GM12892 (cell line): ENCODE results near the gene TMCC3.

Experiments
- DNase-seq: peaks from one replicate; pipeline ENCODE4 v3.0.0; 2011; ENCODE audit not compliant: insufficient read length
- FAIRE-seq: peaks from 2 replicates; lab custom pipeline; 2011; peaks lifted over from hg19 to GRCh38; lab: Jason Lieb, UNC
- POLR2A ChIP-seq: IDR thresholded peaks from 2 replicates; pipeline ENCODE4 v1.6.1; 2011; ENCODE audit warnings: low read depth, low read length, control low read depth
- POLR2AphosphoS5 ChIP-seq: IDR thresholded peaks from 2 replicates; pipeline ENCODE4 v1.6.1; 2011; ENCODE audit warnings: low read depth, low read length, control low read depth
- TAF1 ChIP-seq: IDR thresholded peaks from 2 replicates; pipeline ENCODE4 v1.6.1; 2011; ENCODE audit warnings: low read depth, mild to moderate bottlenecking, control low read depth, low read length, borderline replicate concordance

The TMCC3 gene

DNA sequence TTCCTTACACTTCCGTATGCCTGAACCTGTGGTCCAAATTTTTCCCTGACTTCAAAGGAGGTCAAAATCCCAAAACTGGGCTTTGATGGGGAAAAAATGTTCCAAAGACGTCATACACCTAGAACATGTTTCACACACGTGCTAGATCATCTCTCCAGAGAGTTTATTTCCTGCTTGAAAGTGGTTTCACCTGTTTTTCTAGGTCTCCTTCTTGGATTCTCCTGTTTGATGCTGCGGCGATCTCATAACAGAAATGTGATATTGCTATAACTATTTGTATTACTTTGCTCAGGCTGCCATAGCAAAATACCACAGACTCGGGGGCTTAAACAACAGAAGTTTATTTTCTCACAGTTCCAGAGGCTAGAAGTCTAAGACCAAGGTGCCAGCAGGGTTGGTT, 19.7 kb upstream of the TMCC3 start:
- DNase-seq: no peak
- FAIRE-seq: no peak
- TF ChIP-seq POLR2AphosphoS5: no peak
- no peak for TF ChIP-seq TAF1
- TF ChIP-seq POLR2A: no peak

DNA sequence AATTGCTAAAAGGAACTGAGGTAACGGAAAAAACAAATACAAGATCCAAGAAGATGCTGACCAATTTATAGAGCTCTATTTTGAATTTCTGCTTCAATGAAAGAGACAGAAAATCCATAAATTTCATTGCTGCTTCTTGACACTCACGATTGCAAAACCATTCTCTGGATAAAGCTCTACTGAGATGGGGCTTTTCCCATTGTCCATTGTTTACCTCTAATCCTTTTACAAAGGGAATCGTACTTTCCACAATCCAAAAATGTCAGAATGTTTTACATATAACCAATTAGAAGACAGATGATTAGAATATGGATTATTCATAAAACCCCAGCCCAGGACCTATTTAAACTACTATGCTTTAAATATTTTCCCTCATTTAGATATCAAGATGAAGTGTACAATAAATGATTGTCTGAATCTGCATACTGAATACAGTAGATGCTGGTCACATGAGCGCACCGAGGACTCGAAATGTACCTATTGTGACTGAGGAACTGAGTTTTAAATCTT, 16.7 kb upstream of the TMCC3 start:
- no peak for FAIRE-seq
- DNase-seq: no peak
- TF ChIP-seq POLR2A: no peak
- no peak for TF ChIP-seq POLR2AphosphoS5
- TF ChIP-seq TAF1: no peak

DNA sequence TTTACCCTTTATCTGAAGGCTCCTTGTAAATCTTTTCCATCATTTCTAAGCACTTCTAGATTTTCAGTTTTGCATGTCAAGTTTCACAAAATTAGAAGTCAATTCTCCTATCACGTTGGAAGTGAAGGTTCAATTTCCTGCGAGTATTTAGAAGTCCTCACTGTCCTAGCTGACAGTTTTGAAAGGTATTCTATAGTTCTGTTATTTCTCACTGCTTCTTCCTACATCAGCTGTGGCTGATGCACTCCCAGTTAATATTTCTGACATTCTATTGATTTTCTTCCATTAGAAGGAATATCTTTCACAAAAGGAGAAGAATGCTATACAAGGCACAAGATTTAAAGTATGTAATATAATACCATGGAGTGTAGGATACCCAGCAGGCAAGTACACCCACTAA, 15.8 kb upstream of the TMCC3 start:
- no peak for DNase-seq
- FAIRE-seq: no peak
- TF ChIP-seq POLR2AphosphoS5 (no peak), TAF1 (no peak), POLR2A (no peak)

DNA sequence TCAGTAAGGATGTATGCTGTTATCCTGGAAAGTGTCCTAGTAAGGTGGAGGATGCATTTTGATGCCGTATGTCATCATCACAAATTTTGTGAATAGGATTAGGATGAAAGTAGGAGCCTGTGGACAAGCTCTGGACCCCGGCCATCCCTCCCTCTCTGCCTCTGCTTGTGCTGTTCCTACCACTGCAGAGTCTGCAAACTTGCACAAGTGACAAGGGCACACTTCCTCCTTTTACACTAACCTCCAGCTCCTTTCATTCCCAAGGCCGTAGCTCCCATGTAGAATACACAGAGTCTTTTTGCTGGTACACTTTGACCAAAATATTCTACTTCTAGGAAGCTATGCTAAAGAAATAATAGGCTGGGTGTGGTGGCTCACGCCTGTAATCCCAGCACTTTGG, 13.3 kb upstream of the TMCC3 start:
- peak; percentile 82 for FAIRE-seq
- TF ChIP-seq POLR2AphosphoS5: no peak
- TF ChIP-seq TAF1: no peak
- TF ChIP-seq POLR2A: no peak
- DNase-seq: no peak

DNA sequence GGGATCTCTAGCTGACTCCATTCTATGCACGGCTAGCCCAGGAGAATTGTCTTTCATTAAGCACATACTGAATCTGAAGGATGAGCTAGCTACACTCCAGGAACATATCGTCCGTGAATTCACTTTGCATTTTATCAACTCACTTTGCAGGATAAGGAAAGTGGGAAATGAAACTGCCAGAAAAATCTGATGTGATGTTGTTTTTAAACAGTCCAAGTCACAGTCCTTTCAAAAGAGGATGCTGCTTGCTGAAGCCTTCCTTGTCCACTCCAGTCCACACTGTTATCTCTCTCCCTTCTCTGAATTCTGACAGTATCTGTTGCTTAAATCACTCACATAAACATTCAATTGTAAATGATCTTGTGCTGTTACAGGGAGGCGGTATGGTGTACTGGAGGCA, 12.7 kb upstream of the TMCC3 start:
- TF ChIP-seq POLR2AphosphoS5: no peak
- TF ChIP-seq TAF1: no peak
- no peak for TF ChIP-seq POLR2A
- no peak for FAIRE-seq
- DNase-seq: no peak

DNA sequence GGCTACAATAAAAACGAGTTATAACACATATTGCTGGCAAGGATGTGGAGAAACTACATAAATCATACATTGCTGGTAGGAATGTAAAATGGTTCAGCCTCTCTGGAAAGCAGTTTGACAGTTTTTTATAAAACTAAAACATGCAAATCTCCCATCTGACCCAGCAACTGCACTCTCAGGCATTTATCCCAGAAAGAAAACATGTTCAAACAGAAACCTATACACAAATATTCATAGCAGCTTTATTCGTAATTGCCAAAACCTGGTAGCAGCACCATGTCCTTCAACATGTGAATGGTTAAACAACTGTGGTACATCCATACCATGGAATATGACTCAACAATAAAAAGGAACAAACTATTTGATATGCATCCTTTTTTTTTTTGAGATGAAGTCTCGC, 10.1 kb upstream of the TMCC3 start:
- DNase-seq (no peak), FAIRE-seq (no peak)
- TF ChIP-seq POLR2AphosphoS5: no peak
- TF ChIP-seq TAF1: no peak
- no peak for TF ChIP-seq POLR2A

DNA sequence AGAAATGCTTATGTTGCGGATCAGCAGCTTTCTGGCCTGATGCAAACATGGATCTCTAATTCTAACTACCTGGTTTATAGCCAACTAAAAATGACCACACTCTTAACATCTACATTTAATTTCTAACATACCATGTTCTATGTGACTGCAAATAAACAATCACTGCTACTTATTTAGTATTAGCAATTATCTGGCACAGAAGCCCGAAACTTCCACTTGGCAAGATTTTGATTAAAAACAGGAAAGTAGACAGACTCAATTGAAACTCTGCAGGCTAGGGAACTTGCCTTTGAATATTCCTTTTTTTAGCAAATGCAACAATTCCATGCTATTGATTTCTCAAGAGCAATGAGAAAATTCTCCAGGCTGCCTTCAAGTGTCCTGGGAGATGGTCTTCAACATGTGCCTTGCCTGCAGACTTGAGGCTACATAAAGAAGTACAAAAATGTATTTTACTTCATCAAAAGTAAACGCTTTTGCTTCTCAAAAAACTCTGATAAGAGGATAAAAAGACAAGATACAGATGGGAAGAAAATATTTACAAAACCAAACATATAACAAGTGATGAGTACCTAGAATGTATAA, 9.1 kb upstream of the TMCC3 start:
- DNase-seq (no peak), FAIRE-seq (no peak)
- TF ChIP-seq POLR2A: no peak
- no peak for TF ChIP-seq POLR2AphosphoS5
- no peak for TF ChIP-seq TAF1

DNA sequence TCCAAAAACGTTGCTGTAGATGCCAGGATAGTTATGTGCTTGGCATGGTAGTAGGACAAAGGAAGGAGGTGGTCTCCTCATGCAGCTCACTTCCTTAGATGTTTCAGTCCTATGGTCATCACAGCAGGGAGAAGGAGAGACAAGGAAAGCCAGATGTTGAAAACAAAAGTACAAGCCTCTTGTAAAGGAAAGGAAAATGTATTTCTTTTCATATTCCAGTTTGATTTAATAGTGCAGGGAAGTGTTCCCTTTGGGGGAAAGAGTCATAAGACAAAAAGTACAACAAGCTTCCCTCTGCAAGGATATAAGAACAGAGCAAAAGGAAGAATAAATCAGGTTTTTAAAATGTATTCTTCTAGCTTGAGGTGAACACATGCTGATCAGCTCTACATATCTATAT, 8.6 kb upstream of the TMCC3 start:
- TF ChIP-seq POLR2A (no peak), POLR2AphosphoS5 (no peak), TAF1 (no peak)
- FAIRE-seq: no peak

DNA sequence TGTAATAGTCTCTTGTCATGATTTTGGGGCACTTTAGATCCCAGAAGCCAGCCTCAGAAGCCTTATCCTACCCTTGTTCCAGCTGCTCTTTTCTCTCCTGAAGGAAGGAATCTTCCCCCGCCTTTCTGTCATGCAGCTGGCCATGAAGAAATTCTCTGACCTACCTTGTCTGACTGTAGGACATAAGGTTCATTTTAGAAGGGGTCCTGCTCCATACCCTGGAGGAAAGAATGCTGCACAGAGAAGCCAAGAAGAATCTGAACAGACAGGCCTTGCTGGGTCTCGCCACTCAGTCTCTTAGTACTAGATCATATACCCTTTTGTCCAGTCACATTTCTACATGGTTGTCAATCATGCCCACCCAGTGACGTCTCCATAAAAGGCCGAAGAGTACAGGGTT, 6.2 kb upstream of the TMCC3 start:
- no peak for FAIRE-seq
- DNase-seq: no peak
- TF ChIP-seq POLR2A (no peak), POLR2AphosphoS5 (no peak), TAF1 (no peak)

More for the DNA sequence above, 8.6 kb upstream of the TMCC3 start:
- no peak for DNase-seq

DNA sequence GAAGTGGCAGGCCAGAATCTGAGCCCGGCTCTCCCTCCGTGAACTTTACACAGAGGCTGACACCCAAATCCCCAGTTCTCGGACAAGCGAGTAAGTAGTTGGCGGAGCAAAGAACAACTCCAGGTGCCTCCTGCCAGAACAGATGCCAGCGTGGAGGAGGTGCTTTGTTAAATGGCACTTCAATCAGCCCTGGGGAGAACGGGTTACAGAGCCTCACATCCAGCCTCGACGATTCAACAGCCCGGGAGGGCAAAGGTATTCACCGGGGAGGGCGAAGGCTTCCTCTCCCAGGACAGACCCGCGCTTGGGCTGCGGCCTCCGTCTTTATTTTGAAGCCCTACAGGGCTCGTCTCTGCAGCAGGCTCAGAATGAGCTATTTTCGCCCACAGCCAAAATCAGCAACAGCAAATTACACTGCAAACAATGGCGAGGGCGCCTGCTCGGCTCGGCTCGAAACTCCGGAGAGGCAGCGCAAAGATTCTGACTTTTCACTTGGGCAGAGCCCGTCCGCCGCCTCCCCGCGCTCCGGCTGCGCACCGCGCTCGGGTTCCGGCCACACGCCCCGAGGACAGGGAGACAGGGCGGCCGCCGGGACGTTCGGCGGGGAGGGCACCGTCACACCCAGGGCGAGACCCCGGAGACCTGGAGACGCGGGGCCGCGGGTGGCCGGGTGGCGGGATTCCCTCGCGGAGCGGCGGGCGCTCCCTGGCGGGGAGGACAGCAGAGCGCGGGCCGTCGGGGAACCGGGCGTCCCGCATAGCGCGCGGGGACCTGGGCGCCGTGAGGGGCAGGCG, 811 bp downstream of the TMCC3 start:
- FAIRE-seq (peak; percentile 70), DNase-seq (peak; percentile 45)
- TF ChIP-seq TAF1 (no peak), POLR2AphosphoS5 (no peak), POLR2A (no peak)

DNA sequence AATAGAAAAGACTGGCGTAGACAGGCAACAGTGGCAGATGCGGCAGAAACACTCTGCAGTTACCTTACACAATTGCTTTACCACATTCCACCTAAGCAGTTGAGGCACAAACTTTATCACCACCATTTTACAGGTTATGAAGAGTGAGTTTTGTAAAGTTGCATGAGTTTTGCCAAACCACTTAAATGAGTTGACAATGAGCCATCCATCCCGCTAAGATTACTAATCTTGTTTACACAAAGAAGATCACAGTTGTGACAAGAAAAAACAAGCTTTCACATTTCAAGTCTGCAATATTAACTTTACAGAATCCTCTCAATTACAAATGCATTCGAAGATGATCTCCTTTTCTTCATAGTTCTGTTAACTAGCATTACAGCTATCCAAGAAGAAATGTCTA, 1.8 kb downstream of the TMCC3 start:
- DNase-seq: no peak
- no peak for FAIRE-seq
- TF ChIP-seq POLR2A (no peak), POLR2AphosphoS5 (no peak), TAF1 (no peak)

DNA sequence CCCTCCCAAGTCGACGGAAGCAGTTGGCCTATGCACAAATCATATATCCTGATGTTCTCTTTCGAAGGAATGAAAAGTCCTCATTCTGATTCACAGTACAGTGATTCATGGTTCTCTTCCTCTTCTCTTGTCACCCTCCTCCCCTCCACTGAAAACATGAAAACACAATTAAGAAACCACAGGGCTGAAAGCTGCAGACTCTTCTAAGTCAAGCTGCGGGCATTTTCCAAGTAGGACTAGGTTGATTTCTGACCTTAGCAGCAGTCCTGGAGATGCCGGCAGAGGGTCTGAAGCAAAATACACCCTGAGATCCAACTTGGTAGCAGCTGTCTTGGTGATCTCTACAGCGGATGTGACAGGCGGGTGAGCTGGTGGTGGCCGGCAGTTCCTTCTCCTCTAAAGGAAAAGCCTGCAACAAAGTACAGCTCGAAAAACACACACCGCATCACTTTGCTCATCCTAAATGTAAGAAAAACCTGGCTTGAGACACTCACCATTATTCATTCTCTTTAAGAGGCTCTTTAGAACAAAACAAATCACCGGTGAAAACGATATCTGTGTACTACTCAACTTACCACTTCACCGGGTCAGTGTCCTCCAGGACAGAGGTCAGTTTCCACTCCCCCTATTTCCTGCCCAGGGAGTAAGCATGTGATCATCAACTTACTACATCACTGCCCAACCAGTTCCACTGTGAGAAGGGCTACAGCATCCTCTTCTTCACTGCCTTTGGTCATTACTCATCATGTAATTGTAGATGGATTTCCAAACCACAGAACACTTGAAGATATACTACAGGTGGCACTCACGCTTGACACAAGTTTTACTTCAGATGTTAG, 6.0 kb downstream of the TMCC3 start:
- FAIRE-seq: peak; percentile 76
- TF ChIP-seq POLR2AphosphoS5: no peak
- TF ChIP-seq TAF1: no peak

More for the DNA sequence above, 6.0 kb downstream of the TMCC3 start:
- no peak for DNase-seq
